ENCODE data around the gene PRPF40B. TPM values are rescaled to one million over a fixed set of nuclear protein-coding genes. Genes with fewer than 3 reads are reported as not detected.

PRPF40B gene
- total and polyA plus RNA-seq, 8 donors, result 6.6 to 39.7 (median 13.3) TPM

- intact Hi-C loops (cut with DNase I; ENCODE audit: low total_unique reads), result no loop called here
- DNase-seq, result no peak
- WGBS, 5 donors, result 70 to 79% (median 75%) methylated on average over 12 of the region's 12 CpGs
- H3K4me1 ChIP-seq, result peaks cover 8 to 35% (median 32%) of the 10 kb centered on the region in 4 donors
- TF ChIP-seq POLR2AphosphoS5 (IDR thresholded peaks at IDR 0.05) (no peak), EP300 (IDR thresholded peaks at IDR 0.05) (no peak), POLR2A (IDR thresholded peaks at IDR 0.05) (no peak), CTCF (IDR thresholded peaks at IDR 0.05) (no peak)
- H3K36me3 ChIP-seq, result peaks cover 38 to 94% (median 90%) of the 10 kb centered on the region in 4 donors
- H3K9me3 ChIP-seq, result no peaks in the 10 kb centered on the region
- H3K4me3 ChIP-seq, result no peak overlapping the region
- H3K27me3 ChIP-seq, result no peaks in the 10 kb centered on the region
- H3K27ac ChIP-seq, result peak overlapping the region in 4 of 5 donors; percentile 20 to 47 (median 42)
Observed at GRCh38 chr12:49646871-49647654, 23.7 kb downstream of the PRPF40B start.

GRCh38 chr12:49647827-49648711 lies 24.7 kb downstream of the PRPF40B start:
- H3K4me3 ChIP-seq, result no peak overlapping the region
- 72 to 81% (median 73%) methylated on average over 15 of the region's 15 CpGs for WGBS, 5 donors
- peaks cover 40 to 93% (median 86%) of the 10 kb centered on the region in 4 donors for H3K36me3 ChIP-seq
- H3K27ac ChIP-seq, result peak overlapping the region in 4 of 5 donors; percentile 21 to 47 (median 42)
- TF ChIP-seq CTCF (IDR thresholded peaks at IDR 0.05), result no peak
- no peaks in the 10 kb centered on the region for H3K9me3 ChIP-seq
- peaks cover 8 to 35% (median 32%) of the 10 kb centered on the region in 4 donors for H3K4me1 ChIP-seq
- DNase-seq, result no peak
- no peaks in the 10 kb centered on the region for H3K27me3 ChIP-seq
- intact Hi-C loops (cut with DNase I; ENCODE audit: low total_unique reads), result no loop called here

GRCh38 chr12:49648712-49649003 lies 25.3 kb downstream of the PRPF40B start:
- Histone ChIP-seq H3K9me3 (no peaks in the 10 kb centered on the region), H3K27ac (peak overlapping the region in 4 of 5 donors; percentile 21 to 47 (median 42)), H3K4me1 (peaks cover 8 to 35% (median 32%) of the 10 kb centered on the region in 4 donors), H3K36me3 (peaks cover 35 to 93% (median 86%) of the 10 kb centered on the region in 4 donors), H3K4me3 (no peak overlapping the region), H3K27me3 (no peaks in the 10 kb centered on the region)
- TF ChIP-seq POLR2AphosphoS5 (IDR thresholded peaks at IDR 0.05) (no peak), EP300 (IDR thresholded peaks at IDR 0.05) (no peak), CTCF (IDR thresholded peaks at IDR 0.05) (no peak), POLR2A (IDR thresholded peaks at IDR 0.05) (no peak)
- peak in 1 of 2 donors; percentile 69 for DNase-seq
- 46 to 64% (median 59%) methylated on average over 3 of the region's 3 CpGs for WGBS, 5 donors
- intact Hi-C loops (cut with DNase I; ENCODE audit: low total_unique reads), result no loop called here

GRCh38 chr12:49649445-49649844 lies 26.1 kb downstream of the PRPF40B start:
- Histone ChIP-seq H3K4me3 (no peak overlapping the region), H3K9me3 (no peaks in the 10 kb centered on the region), H3K4me1 (peaks cover 8 to 32% (median 28%) of the 10 kb centered on the region in 4 donors), H3K27ac (peak overlapping the region in 1 of 5 donors; percentile 47), H3K36me3 (peaks cover 28 to 93% (median 86%) of the 10 kb centered on the region in 4 donors), H3K27me3 (no peaks in the 10 kb centered on the region)
- TF ChIP-seq POLR2A (IDR thresholded peaks at IDR 0.05) (no peak), CTCF (IDR thresholded peaks at IDR 0.05) (no peak), EP300 (IDR thresholded peaks at IDR 0.05) (no peak), POLR2AphosphoS5 (IDR thresholded peaks at IDR 0.05) (no peak)
- DNase-seq, result no peak
- intact Hi-C loops (cut with DNase I; ENCODE audit: low total_unique reads), result no loop called here
- 91 to 98% (median 97%) methylated on average over 11 of the region's 11 CpGs for WGBS, 5 donors
